Sciatic nerve (tissue), 2 donors: ENCODE results near the gene KCNN4. TPM values are rescaled to one million over a fixed set of nuclear protein-coding genes. Genes with fewer than 3 reads are reported as not detected.
A peak's percentile ranks its signal among the peaks of the same experiment; 100 is the strongest.

ENCODE experiments used
- ATAC-seq: fragments of 200-7000 bp; cut with Tn5 transposase; one replicate; pipeline ENCODE4 v1.9.1; 2020; ENCODE audit warnings: mild to moderate bottlenecking, moderate library complexity
- DNase-seq: peaks from one replicate; pipeline ENCODE4 v3.0.0-alpha.2; 2020; ENCODE audit warnings: low spot score
- intact Hi-C: fragments of 100-400 bp; cut with DNase I; formaldehyde crosslinking; loops from one replicate; pipeline ENCODE4 v1.14.2; 2022
- total RNA-seq: library from RNA; stranded (reverse); fragmentation: NEBNext Ultra II Directional; extraction: Animal tissue kit (Norgen Biotek cat#: 25700); gene quantifications from one replicate; pipeline ENCODE4 v1.2.1, GENCODE V29; 2021
- donor health status: DM: no; HTN: no; CAD: no.
- donor health status: DM: no; HTN: no; CAD: no.

The KCNN4 gene
- total RNA-seq, 1 donor from 2014 or later: 3.0 TPM

DNA sequence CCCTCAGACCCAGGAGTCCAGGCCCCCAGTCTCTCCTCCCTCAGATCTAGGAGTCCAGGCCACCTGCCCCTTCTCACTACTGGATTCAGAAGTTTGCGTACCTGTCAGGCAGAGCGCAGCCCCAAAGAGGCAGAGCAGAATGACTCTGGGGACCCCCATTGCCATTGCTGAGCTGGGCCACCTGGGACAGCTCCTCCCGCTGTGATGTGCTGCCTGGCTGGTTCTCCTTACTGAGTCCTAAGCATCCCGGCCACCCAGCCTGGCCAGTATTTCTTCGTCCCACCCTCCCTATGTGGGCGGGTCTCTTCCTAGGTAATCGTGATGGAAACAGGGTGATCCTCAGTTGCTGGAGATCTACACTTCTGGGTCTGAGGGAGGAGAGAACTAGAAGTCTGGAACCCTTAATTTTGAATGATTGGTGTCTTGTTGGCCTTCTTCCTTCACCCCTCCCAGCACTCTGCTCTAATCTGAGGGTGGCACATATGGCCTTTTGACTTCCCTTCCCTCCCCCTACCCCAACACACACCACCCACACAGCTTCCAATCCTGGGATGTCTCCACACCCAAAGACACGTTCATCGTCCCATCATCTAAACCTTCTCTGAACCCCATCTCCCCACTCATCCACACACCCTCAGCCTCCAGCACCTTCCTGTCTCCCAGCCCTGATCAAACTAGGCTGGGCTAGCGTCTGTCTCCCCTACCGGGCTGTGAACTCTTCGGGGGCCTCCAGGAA is 21.6 kb upstream of the KCNN4 start, which contains the start of gene LYPD5:
LYPD5 (minus strand) TSS at position 232 of the 736 bp plus-strand sequence; CDS start at position 165, 67 bp downstream.
- ATAC-seq (no peak), DNase-seq (no peak)
- intact Hi-C loops: no loop called here

- intact Hi-C loops: no loop called here
- DNase-seq (no peak), ATAC-seq (no peak)
Observed at GRCh38 chr19:43799502-43800142, 18.8 kb upstream of the KCNN4 start.

- DNase-seq: no peak
- intact Hi-C loops: no loop called here
- peak; percentile 42 for ATAC-seq
Observed at GRCh38 chr19:43798546-43799409, 18.0 kb upstream of the KCNN4 start.

DNA sequence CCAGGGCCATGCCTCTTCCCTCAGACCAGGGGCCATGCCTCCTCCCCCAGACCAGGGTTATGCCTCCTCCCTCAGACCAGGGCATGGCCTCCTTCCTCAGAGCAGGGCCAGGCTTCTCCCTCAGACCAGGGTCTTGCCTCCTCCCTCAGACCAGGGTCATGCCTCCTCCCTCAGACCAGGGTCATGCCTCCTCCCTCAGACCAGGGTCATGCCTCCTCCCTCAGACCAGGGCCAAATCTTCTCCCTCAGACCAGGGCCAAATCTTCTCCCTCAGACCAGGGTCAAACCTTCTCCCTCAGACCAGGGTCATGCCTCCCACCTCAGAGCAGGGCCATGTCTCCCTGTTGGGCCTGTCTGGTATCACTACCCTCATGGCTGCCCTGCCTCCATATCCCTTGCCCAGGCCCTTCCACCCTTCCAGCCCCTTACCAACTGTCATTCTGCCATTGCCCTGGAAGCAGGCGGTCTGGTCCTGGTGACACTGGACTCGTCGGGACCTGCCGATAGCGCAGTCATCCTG is 17.3 kb upstream of the KCNN4 start:
- DNase-seq (no peak), ATAC-seq (no peak)
- intact Hi-C loops: no loop called here

DNA sequence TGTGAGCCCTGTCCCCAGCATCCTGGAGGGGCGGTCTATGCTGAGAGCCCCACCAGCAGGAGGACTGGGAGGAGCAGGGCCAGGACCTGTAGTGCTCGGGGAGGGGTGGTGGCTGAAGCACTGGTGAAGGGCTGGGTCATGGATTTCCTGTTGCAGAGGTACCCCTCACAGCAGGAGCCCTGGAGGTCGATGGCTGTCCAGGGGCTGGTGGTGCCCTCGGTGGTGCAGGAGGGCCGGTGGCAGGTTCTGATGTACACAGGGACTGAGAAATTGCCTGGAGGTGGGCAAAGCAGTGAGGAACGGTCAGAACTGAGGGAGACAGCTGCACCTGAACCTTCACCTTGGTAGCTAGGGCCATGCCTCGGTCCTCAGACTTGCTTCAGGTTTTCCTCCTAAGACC is 16.8 kb upstream of the KCNN4 start:
- DNase-seq: no peak
- intact Hi-C loops: no loop called here

GRCh38 chr19:43797118-43797517 is 16.3 kb upstream of the KCNN4 start:
- intact Hi-C loops: no loop called here
- DNase-seq: no peak
- ATAC-seq: no peak

More for the DNA sequence above, 16.8 kb upstream of the KCNN4 start:
- ATAC-seq: no peak

GRCh38 chr19:43790587-43790986 is 9.8 kb upstream of the KCNN4 start:
- DNase-seq: no peak
- intact Hi-C loops: no loop called here
- ATAC-seq: no peak

GRCh38 chr19:43789029-43789428 is 8.3 kb upstream of the KCNN4 start:
- DNase-seq: no peak
- intact Hi-C loops: loop anchor here (5.0 kb wide), 1 partner anchor 42 kb away; no protein-coding TSS in a partner anchor
- no peak for ATAC-seq

- intact Hi-C loops: loop anchor here (5.0 kb wide), 1 partner anchor 39 kb away; no protein-coding TSS in a partner anchor
- ATAC-seq (no peak), DNase-seq (no peak)
Observed at GRCh38 chr19:43786665-43787064, 5.9 kb upstream of the KCNN4 start.

DNA sequence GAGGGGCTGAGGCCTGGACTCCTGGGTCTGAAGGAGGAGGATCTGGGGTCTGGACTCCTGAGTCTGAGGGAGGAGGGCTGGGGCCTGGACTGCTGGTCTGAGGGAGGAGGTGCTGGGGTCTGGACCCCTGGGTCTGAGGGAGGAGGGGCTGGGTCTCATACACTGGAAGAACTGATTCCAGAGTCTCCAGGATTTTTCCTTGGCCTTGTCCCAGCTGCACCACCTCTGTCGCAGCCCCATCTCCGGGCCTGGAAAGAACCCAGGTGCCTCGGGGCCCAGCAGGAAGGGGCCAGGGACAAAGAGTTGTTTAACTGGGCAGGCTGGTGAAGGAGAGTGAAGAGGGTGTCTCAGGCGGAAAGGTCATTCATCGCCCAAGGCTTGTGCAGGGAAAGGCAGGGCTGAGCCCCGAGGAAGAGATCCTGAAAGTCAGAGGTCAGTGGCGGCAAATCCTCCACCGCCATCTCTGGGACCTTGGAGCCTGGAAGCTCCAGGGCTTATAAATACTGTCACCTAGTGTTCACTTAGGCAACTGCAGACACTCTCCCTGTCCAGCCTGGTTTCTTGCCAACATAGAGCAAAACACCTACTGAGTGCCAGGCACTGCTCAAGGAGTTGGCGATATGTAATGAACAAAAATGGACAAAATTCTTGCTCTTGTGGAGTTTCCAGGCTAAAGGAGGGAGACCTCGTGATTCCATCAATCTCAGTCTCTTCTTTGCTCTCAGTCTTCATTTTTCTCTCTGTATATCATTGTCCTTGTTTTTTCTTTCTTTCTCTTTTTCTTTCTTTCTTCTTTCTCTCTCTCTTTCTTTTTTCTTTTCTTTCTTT is 4.4 kb upstream of the KCNN4 start:
- DNase-seq: no peak

GRCh38 chr19:43784241-43784980 is 3.6 kb upstream of the KCNN4 start:
- ATAC-seq (peak; percentile 27), DNase-seq (no peak)
- intact Hi-C loops: no loop called here

More for the DNA sequence above, 4.4 kb upstream of the KCNN4 start:
- peak; percentile 81 for ATAC-seq
- intact Hi-C loops: loop anchor here (5.0 kb wide), 1 partner anchor 38 kb away; no protein-coding TSS in a partner anchor

- intact Hi-C loops: no loop called here
- no peak for ATAC-seq
- no peak for DNase-seq
Observed at GRCh38 chr19:43783636-43784035, 2.9 kb upstream of the KCNN4 start.

GRCh38 chr19:43782689-43783231 is 2.0 kb upstream of the KCNN4 start:
- intact Hi-C loops: no loop called here
- ATAC-seq: no peak
- no peak for DNase-seq

DNA sequence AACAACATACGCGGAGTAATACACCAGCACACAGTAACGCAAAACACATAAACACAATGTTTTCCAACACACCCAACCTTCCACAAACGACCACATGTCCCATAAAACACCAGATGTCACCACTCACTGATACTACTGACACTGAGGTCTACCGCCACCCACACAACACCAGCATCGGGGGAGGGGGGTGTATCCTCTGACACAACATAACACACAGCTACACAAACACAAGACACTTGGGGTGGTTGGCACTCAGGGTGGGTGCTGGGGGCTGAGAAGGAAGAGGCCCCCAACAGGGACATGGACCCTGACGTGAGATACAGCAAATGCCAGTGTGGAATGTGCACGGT is 1.5 kb upstream of the KCNN4 start:
- DNase-seq (no peak), ATAC-seq (no peak)
- intact Hi-C loops: no loop called here

- DNase-seq (no peak), ATAC-seq (no peak)
- intact Hi-C loops: no loop called here
Observed at GRCh38 chr19:43781630-43782310, 997 bp upstream of the KCNN4 start.

DNA sequence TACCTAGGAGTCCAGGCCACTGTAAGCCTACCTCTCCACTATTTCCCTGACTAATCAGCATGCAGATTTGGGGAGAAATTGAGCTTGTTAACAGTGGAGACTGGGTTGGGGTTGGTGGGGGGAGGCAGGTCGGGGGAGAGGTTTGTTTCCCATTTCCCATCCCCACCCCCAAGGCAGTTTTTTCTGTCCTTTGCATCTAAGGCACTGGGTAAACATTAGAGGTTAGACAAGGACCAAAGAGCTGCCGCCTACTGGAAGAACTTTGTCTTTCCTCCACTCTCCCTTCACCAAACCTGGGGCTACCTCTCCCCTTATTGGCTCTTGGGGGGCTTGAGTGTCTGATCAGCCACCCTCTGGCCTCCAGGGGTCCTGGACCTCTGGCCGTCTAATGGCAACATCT is 953 bp downstream of the KCNN4 start:
- intact Hi-C loops: no loop called here
- DNase-seq (no peak), ATAC-seq (no peak)
